HT-29 (cell line): ENCODE results near the gene ANAPC5. TPM values are rescaled to one million over a fixed set of nuclear protein-coding genes. Genes with fewer than 3 reads are reported as not detected.

Experiments
- DNase-seq: peaks from one replicate; pipeline ENCODE4 v3.0.0-alpha.2; 2015; ENCODE audit warnings: low spot score
- total RNA-seq: library from RNA; depleted of rRNA; stranded (reverse); fragments of >200 nt; shearing (Covaris generic); gene quantifications from 2 replicates; pipeline ENCODE4 v1.2.3, GENCODE V29; 2014

Gene ANAPC5
- total RNA-seq, 1 experiment from 2014 or later: 108 TPM

DNA sequence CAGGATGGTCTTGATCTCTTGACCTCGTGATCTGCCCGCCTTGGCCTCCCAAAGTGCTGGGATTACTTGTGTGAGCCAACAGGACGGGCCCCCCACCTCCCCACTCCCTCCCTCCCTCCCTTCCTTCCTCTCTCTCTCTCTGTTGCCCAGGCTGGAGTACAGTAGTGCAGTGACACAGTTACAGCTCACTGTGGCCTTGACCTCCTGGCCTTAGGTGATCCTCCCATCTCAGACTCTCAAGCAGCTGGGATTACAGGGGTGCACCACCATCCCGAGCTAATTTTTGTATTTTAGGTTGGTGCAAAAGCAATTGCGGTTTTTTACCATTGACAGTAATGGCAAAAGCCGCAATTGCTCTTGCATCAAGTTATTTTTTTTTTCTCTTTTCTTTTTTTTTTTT, 19.2 kb upstream of the ANAPC5 start:
- DNase-seq: no peak

DNA sequence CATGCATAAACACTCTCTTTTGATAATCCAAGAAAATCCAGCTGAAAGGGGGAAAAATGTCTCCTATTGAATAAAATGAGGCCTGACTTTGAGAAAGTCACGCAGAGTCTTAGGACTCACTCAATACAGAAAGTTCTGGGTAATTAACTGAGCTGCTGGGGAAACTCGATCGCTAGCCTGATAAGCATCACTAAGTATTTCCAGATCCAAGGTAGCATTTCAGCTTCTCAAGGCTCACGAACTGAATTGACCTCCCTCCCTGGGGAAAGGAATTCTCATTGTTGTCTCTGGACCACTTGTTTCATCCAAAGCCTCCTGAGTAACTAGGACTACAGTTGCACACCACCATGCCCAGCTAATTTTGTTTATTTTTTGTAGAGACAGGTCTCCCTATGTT, 13.8 kb upstream of the ANAPC5 start:
- DNase-seq: no peak

DNA sequence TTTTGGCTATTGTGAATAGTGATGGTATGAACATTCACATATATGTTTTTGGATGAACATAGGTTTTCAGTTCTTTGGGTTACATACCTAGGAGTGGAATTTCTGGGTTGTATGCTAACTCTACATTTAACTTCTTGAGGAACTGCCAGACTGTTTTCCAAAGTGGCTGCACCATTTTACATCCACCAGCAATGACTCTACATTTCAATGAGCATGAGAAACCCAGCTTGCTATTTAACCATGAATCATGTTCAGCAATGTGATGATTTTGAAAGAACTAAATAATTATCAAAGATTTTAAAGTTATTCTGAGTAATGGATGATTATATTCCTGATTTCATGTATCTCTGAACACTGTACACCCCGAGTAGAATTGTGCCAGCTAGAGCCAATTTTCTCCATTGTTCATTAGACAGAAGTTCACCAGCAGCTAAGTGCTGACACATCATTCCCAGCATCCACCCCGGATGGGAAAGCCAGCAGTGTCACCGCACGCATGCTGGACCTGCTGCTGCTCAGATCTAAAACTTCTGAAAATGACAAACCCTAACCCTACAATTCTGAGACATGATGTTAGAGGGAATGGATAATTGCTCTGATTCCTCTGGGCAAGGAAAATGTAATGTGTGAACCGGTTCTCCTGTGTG, 13.3 kb upstream of the ANAPC5 start:
- DNase-seq: no peak

DNA sequence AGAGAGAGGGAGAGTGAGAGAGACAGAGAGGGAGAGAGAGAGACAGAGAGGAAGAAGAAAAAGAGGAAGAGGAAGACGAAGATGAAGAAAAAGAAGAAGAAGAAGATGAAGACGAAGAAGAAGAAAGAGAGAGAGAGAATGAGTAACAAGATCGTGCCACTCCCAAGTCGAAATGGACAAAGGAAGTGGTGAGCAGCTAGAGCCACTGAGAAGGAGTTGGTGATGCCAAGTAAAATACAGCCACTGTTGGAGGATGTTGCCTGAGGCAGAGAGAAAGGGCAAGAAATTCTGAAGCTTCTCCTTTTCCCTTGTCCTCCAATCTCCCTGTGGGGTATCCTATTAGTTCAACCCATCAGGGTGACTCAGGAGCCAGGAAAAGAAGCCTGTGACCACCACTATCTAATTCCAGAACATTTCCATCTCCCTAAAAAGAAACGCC, 12.5 kb upstream of the ANAPC5 start:
- DNase-seq: no peak

DNA sequence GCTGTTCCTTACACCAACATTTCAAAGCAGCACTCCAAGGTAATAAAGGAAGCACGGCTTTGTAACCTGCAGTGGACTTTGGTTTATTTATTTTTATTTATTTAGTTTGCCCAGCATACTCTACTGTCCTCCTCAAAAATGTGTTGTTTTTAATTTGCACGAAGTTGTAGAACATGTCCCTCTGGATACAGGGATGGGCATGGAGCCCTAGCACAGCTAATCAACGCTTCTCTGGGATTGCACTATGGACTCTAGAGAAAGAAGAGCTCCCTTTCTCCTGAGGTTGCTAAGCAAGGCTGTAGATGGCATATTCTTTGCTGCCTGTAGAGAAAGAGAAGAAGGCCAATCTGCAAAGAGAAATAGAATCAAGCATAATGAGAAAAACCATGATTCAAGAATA, 5.9 kb upstream of the ANAPC5 start:
- no peak for DNase-seq

DNA sequence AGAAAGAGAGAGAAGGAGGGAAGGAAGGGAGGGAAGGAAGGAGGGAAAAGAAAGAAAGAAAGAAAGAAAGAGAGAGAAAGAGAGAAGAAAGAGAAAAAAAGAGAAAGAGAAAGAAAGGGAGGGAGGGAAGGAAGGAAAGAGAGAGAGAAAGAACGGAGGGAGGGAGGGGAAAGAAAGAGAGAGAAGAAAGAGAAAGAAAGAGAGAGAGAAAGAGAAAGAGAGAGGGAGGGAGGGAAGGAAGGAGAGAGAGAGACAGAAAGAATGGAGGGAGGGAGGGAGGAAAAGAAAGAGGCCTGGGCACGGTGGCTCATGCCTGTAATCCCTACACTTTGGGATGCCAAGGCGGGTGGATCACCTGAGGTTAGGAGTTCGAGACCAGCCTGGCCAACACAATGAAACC, 5.1 kb upstream of the ANAPC5 start:
- no peak for DNase-seq

DNA sequence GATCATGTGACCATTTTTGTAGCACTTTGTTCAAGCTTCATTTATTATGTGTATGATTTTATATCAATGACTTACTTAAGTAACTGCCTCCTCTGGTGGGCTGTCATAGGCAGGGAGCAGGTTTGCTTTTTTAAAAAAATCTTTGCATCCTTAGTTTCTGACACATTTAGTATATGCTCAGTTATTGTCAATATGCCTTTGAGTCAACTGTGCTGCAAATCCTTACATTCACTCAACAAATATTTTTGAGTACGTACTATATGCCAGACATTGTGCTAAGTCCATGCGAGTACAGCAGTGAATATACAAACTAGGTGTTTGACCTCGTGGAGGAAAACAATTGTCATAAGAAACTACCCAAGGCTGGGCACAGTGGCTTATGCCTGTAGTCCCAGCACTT, 4.4 kb upstream of the ANAPC5 start:
- DNase-seq: no peak

DNA sequence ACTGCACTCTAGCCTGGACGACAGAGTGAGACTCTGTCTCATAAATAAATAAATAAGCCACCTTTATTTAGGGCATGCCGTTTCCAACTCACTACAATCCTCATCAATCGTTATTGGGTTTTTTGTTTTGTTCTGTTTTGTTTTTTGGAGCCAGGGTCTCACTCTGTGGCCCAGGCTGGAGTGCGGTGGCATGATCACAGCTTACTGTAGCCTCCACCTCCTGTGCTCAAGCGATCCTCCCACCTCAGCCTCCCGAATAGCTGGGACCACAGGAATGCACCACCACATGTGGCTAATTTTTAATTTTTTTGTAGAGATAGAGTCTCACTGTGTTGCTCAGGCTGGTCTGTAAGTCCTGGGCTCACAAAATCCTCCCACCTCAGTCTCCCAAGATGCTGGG, 3.6 kb upstream of the ANAPC5 start:
- DNase-seq: no peak

DNA sequence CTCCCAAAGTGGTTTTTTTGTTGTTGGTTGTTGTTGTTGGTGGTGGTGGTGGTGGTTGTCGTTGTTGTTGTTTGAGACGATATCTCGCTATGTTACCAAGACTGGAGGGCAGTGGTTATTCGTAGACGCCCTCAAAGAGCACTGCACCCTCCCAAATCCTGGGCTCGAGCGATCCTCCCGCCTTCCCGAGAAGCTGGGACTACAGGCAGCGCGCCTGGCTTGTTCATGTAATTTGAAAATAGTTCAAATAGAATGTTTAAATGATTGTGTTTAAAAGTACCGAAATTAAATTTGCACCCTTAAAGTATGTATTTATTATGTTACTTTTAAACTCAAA, 439 bp upstream of the ANAPC5 start:
- DNase-seq: no peak

DNA sequence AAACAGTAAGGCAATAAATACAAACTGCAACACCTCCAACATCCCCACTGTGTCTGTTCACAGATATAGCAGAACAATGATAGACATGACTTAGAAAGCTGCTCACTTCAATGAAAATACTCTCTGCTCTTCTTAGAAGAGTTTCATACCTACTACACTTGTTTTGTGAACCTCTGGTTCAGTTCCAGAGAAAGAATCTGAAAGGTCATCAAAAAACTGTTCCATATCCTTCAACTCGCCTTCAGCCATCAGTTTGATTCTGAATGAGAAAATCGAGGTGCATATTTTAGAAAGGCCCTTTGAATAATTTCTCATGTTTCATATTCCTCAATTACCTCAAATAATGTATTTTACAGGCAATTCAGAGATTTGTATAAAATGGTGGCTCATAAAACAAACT, 5.5 kb downstream of the ANAPC5 start:
- no peak for DNase-seq

DNA sequence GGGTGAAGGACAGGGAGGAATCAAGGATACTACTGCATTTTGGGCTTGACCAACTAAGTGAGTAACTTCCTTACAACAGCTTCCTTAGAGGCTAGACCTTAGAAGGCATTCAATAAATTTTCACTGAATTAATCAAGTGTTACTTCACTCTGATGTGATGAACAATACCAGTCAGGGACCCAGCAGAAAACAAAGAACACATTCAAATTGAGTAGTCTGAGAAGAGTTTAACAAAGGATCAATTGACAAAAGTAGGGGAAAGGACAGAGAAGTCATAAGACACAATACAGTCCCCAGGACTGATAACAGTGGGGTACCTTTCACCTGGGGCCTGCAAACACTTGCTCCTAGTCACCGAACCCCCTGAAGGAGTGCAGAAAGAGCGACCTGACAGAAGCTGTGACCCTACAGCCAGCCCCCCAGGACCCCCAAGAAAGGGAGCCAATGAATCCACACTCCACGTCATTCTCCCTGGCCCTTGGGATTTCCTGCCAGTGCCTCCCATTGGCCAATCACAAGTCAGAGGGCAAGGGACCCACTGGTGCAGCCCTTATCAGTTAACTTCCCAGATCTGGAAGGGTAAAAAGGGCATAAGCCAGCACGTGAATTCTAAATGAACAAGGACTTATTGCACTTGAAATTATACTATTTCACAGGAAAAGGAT, 6.9 kb downstream of the ANAPC5 start:
- no peak for DNase-seq

DNA sequence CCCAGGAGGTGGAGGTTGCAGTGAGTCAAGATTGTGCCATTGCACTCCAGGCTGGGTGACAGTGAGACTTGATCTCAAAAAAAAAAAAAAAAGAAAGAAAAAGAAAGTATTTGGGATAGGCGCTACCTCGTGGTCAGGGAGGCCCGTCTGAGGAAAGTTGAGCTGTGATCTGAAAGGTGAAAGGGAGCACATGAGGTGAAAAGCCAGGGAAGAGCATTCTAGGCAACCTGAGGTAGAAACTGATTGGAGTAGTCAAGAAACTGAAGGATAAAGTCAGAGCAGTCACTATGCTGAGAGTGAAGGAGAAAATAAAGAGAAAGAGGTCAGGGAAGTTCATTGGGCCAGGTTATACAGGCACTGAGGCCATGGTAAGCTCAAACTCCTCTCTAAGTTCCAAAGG, 7.7 kb downstream of the ANAPC5 start:
- no peak for DNase-seq

DNA sequence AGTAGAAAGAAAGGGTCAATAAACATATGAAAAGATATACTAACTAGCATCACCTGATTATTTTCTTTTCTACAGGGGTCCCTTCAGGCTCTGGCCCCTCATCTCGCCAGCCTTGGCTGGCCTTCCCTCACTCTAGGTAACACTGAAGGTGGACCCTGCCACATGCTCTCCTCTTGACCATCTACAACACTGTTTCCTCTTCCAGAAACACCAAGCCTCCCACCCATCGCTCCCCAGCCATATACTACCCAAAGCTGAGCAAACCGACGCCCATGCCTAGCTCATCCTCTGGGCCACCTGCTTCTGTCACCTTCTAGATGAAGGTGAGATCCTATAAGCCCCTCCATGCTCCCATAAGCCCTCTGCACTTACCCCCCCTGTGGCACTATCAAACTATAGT, 14.8 kb downstream of the ANAPC5 start:
- no peak for DNase-seq

DNA sequence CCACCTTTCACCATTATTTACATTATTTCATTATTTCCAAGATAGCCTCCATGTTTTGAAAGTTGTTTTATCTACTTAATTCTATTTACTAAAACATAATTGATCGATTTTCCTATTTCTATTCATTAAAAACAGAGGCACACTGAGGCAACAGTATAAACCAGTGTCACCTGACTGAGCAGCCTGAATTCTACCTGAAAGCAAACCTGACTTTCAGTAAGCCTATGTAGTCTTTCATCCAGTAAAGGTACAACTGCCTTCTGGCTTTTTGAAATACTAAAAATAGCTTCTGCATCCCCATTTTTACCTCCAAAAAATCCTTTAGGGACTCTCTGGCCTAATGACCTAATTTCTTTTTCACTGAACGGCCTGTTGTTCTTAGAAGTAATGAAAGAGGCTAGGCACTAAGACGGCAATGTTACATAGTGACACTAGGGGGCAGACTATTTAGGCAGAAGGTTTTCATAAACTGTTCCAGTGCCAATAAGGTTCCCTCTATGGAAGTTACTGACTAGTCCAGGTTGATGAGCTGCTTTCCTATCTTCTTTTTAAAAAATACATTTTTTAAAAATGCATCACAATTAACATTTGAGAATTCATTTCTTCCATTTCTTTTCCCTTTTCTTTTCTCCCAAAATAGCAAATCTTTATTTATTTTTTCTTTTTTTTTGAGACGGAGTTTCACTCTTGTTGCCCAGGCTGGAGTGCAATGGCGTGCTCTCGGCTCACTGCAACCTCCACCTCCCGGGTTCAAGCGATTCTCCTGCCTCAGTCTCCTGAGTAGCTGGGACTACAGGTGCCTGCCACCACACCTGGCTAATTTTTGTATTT, 17.5 kb downstream of the ANAPC5 start:
- peak; percentile 72 for DNase-seq

DNA sequence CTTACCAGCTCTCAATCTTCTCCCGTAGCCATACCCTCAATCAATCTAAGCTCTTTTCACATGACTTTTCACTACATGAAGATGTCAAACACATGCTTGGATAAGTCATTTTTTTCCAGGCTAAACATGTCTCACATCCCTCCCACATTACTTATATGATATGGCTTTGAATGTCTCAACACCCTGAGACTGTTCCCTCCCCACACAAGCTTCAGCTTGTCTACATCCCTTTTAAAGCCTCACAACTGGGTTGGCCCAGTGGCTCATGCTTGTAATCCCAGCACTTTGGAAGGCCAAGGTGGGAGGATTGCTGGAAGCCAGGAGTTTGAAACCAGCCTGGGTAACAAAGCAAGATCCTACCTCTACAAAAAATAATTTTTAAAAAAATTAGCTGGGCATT, 18.5 kb downstream of the ANAPC5 start:
- DNase-seq: no peak

DNA sequence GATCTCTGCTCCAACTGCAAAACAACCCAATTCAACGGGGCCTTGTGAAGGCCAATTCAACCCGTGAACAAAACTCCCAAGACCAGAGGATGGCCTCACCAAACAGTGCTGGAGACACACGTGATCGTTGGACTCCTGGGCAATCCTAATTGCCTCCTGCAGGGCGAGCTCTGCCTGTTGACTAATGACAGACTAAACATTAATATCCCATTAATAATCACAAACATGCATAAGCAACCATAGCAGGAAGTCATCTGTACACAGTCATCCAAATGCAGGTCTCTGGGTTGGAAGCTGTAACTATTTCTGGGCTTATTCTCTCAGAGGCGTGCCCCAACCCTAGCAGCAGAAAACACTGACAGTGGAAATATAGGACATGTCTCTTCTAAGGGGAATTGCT, 21.0 kb downstream of the ANAPC5 start:
- DNase-seq: no peak

DNA sequence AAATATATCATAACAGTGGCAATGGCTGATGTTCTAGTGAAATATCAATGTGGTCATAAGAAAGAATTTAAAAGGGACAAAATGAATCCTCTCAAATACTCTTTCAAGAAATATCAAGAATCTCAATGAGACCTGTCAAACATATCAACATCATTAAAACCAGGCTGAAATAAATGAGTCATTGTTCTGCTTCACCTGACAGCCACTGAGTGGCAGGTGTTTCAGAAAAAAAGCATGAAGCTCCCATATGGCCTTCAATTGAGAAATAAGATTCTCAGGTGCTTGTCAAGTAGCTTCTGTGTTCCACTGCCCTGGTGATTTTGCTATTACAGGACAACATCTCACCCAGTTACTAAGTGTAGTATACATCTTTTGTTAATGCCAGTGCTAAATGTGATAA, 21.5 kb downstream of the ANAPC5 start:
- no peak for DNase-seq

DNA sequence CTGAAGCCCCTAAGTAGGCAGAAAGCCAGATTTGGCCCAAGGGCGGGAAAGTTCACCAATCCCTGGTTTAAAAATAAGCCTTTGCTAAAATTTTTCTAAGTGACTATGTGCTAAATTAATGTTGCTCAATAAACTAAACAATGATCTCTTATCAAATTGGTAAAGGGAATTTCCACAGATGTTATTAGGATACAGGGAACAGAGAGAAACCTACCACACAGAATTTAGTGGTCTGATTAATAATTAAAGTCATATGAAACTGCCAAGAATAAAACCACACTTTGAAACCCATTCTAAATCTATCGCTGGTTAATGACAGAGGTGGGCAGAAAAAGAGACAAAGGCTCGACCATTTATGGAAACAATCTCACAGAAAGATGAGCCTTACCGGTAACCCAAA, 22.0 kb downstream of the ANAPC5 start:
- no peak for DNase-seq

DNA sequence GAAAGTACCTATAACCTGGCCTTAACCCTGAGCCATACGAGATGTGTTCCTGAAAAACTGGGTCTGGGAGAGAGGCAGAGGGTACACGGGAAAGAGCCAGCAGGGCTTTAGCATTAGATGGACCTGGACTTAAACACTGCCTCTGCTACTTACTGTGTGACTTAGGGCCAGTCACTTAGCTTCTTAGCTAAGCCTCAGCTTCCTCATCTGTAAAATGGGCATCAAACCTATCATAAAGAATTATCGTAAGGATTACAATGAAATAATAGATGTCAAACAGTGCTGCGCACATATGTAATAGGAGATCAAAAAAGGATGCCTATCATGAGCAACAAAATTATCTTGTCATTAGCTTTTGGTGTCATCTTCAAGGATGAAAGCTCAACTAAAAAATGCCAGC, 23.6 kb downstream of the ANAPC5 start:
- DNase-seq: no peak

DNA sequence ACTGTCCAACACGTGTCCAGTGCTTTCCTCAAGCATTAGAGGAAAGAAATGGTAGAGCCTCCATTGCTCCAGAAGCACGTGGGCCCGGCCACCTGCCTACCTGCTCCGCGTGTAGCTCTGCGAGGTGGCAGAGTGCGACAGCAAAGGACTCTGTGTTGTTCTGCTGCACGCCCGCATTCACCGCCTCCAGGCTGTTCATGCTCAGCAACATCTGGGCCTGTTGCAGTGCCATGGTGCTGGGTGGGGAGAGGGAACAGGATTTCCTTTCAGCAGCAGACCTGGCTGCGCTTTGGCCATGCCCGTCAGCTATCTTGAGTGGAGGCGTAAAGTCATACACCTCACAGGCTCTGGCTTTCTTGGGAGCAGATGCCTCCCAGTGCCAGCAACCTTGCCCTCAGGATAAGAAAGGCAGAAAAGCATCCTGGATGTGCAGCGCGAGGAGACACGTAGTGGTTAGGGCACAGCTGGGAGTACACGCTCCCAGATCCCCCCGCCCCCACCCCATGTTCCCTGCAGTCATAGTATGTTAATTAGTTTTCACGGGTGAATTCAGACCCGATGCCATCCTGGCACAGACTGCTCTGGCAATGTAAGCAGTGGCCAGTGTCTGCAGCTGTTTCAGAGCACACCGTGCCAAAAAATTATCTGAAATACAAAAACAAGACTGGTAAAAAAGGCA, 25.1 kb downstream of the ANAPC5 start:
- DNase-seq: no peak

DNA sequence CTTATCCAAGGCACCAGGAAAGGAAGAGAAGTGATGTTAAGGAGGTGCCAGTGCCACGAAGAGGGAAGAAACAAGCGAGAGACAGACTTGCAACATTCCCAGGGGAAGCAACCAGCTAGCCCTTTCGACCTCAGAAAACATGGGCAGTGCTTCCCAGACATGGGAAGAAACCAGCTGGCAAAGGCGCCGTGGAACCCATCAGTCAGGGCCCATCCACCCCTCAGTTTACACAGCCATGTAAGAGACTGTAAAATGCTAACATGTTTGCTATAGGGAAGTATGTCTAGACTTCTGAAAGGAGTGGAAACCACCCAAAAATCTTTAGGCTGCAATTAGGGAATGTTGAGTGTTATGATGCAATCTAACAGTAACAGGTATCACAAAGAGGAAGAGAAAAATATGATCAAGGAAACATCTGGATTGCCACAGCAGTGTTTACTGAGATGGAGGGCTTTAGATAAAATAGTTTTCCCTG, 26.3 kb downstream of the ANAPC5 start:
- DNase-seq: no peak

DNA sequence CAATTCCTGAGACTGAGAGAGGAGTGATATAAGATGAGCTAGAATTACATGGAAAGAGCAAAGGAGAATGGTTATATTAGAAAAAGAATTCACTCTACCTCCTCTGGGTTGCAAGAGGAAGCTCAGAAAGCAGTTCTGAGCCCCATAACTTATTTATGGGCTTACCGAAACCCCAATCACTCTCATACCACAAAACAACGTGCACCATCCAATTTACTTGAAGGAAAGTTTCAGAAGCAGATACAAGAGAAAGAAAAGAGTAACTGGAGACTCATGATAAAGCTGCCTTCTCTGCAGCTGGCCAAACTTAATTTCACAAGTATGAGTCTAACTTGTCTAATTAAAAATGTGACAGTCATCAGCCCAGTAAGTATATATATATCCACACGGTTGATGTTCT, 28.3 kb downstream of the ANAPC5 start:
- no peak for DNase-seq
